ENCODE measurements around the gene TSR3. TPM values are rescaled to one million over a fixed set of nuclear protein-coding genes. Genes with fewer than 3 reads are reported as not detected.

Gene TSR3
- total and polyA plus RNA-seq, 2 of the 13 experiments (the other 11 are each of a cell fraction or from before 2014, with no cell fraction given) = 24.2 to 51.0 TPM

DNA sequence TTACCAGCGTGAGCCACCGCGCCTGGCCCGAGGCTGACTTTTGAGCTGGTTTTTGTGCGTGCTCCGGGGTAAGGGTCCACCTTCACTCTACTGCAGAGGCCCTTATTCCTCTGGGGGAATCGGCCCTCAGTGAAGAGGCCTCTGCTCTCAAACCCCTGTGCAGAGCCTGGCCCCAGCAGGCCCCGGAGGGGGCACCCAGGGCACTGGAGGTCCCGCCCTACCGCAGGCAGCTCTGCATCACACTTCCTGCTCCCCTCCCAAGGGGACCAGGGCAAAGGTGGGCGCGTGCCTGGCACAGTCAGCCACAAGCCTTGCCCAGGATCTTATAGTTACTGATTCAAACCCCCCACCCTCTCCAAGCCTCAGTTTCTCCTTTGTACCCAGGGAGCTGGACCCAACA, 45.9 kb downstream of the TSR3 start (continued):
- 0 out of 2 replicates have a peak, but pooled peaks have one; percentile 50 for TF ChIP-seq SNAPC4 (CRISPR knock-in tag; IDR thresholded peaks at IDR 0.05)
- no peak for TF ChIP-seq ZNF512 (CRISPR knock-in tag; IDR thresholded peaks at IDR 0.05)
- no peak for TF ChIP-seq SP2 (CRISPR knock-in tag; IDR thresholded peaks at IDR 0.05)
- TF ChIP-seq, protein P1, sequence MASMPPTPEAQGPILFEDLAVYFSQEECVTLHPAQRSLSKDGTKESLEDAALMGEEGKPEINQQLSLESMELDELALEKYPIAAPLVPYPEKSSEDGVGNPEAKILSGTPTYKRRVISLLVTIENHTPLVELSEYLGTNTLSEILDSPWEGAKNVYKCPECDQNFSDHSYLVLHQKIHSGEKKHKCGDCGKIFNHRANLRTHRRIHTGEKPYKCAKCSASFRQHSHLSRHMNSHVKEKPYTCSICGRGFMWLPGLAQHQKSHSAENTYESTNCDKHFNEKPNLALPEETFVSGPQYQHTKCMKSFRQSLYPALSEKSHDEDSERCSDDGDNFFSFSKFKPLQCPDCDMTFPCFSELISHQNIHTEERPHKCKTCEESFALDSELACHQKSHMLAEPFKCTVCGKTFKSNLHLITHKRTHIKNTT (CRISPR knock-in tag; IDR thresholded peaks at IDR 0.05) = no peak
- TF ChIP-seq ZNF777 (CRISPR knock-in tag; IDR thresholded peaks at IDR 0.05) = 0 out of 2 replicates have a peak, but pooled peaks have one; percentile 23
- no peak for TF ChIP-seq BRCA1 (CRISPR knock-in tag; IDR thresholded peaks at IDR 0.05)
- TF ChIP-seq LCORL (IDR thresholded peaks at IDR 0.05) = no peak
- no peak for TF ChIP-seq LCORL (CRISPR knock-in tag; IDR thresholded peaks at IDR 0.05)
- TF ChIP-seq, protein P2, sequence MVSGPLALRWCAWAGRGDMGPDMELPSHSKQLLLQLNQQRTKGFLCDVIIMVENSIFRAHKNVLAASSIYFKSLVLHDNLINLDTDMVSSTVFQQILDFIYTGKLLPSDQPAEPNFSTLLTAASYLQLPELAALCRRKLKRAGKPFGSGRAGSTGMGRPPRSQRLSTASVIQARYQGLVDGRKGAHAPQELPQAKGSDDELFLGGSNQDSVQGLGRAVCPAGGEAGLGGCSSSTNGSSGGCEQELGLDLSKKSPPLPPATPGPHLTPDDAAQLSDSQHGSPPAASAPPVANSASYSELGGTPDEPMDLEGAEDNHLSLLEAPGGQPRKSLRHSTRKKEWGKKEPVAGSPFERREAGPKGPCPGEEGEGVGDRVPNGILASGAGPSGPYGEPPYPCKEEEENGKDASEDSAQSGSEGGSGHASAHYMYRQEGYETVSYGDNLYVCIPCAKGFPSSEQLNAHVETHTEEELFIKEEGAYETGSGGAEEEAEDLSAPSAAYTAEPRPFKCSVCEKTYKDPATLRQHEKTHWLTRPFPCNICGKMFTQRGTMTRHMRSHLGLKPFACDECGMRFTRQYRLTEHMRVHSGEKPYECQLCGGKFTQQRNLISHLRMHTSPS (CRISPR knock-in tag; IDR thresholded peaks at IDR 0.05; ENCODE audit: low read depth) = peak; percentile 84; the same call in 1 of the 2 replicates
- no peak for TF ChIP-seq ZNF816 (CRISPR knock-in tag; IDR thresholded peaks at IDR 0.05; ENCODE audit: borderline replicate concordance)
- TF ChIP-seq DZIP1 (CRISPR knock-in tag; IDR thresholded peaks at IDR 0.05) = no peak
- TF ChIP-seq ZNF660 (CRISPR knock-in tag; IDR thresholded peaks at IDR 0.05; ENCODE audit: borderline replicate concordance, low read depth) = no peak
- TF ChIP-seq ZNF562 (CRISPR knock-in tag; IDR thresholded peaks at IDR 0.05; ENCODE audit: borderline replicate concordance) = no peak
- no peak for TF ChIP-seq ZNF7 (CRISPR knock-in tag; IDR thresholded peaks at IDR 0.05)
- TF ChIP-seq ZNF788 (CRISPR knock-in tag; IDR thresholded peaks at IDR 0.05; ENCODE audit: borderline replicate concordance) = no peak
